ENCODE results near the gene DNM3.

DNA sequence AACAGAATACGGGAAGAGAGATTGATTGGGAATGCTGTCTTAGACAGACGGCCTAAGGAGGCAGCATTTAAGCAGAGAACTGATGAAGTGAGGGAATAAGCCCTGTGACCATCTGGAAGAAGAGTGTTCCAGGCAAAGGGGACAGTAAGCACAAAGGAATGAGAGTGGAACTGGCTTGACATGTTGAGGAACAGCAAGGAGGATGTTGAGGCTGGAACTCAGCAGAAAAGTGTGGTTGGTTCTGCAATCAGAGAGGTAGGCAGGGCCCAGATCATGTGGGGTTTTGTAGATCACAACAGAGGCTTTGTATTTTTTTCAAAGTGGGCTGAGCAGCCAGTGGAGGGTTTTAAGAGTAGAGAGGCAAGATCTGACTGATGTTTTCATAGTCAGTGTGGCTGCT is 157.4 kb downstream of the DNM3 start:
- TF ChIP-seq CTCF (IDR thresholded peaks at IDR 0.05; ENCODE audit: low read depth, low read length) (no peak), MYC (IDR thresholded peaks at IDR 0.05; ENCODE audit: low read depth, low read length) (no peak), POLR2A (IDR thresholded peaks at IDR 0.05; ENCODE audit: extremely low read depth, insufficient read length) (no peak)
